DMS 273 (cell line): ENCODE results near the gene SGTA.

Experiments used
- DNase-seq: peaks from one replicate; lab custom pipeline; 2025; ENCODE audit not compliant: unreplicated experiment; lab: John Stamatoyannopoulos, UW

The SGTA gene

DNA sequence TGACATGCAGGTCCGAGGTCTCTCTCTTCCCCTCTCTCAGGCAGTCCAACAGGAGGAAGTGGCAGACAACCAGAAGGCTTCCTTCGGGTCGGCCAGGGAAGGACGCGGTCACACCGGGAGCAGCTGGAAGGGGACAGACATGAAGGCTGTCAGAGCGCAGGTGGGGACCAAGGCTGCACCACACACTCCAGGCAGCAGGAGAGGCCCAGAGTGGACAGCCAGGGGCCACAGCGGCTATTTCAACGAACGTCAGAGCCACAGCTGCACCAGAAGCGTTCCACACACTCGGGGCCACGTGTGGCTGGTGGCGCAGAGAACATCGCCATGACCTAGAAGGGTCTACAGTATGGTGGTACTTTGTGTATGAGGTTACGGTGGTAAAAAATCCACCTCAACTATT is 27.3 kb downstream of the SGTA start:
- DNase-seq, result no peak

DNA sequence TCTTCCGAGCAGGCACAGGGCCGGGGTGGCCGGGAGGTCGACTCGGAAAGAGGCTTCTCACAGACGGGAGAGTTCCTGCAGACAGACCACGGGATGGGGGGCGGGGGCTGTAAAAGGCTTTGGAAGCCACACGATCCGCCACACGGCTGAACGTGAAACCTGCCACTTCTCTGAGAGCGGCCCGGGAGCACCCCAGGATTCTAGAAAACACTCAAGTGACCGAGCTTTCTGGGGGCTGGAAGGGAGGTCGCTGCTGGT is 27.7 kb downstream of the SGTA start:
- DNase-seq, result no peak

DNA sequence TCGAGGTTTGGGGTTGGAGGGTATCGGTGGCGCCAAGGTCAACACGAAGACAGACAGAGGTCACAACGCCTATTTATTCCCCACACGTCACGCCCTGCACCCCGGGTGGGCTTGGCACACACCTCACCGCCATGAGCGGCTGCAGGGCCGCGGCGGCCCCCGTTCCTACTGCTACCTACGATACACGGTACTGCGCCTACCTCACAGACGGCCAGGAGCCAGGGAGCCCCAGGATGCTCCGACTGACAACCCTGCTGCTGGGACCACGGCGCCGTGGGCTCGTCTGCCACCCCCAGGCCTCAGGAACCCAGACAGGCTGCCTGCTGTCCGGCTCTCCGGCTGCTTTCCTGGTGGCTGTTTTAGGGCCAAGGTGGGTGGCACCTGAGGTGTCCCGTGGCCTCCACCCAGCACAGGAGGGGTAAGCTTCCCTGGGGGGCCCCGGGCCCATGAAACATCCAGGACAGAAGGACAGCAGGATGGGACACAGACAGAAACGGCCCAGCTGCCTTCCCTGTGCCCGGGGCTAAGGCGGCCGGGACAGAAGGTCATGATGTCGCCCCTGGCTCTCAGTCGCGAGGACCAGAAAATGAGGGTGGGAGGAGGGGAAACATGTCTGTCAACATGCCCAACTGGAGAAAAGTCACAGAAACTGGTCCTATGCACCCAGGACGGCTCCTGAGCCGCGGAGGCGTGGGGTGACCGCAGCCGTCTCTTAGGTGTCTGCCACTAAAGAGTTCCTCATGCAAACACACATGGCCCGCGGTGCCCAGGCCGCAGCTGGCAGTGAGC is 28.2 kb downstream of the SGTA start:
- DNase-seq, result no peak

DNA sequence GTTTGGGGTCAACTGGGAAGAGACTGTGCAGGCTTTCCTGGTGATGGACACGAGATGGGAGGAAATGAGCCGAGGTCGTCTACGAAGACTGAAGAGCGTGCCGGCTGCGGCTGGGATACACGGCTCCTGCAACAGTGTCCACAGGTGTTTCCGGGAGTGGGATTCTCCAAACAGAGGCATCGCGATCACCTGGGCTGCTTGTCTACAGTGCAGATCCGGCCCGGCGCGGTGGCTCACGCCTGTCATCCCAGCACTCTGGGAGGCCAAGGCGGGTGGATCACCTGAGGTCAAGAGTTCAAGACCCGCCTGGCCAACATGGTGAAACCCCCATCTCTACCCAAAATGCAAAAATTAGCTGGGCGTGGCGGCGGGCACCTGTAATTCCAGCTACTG is 31.6 kb downstream of the SGTA start:
- DNase-seq, result no peak

DNA sequence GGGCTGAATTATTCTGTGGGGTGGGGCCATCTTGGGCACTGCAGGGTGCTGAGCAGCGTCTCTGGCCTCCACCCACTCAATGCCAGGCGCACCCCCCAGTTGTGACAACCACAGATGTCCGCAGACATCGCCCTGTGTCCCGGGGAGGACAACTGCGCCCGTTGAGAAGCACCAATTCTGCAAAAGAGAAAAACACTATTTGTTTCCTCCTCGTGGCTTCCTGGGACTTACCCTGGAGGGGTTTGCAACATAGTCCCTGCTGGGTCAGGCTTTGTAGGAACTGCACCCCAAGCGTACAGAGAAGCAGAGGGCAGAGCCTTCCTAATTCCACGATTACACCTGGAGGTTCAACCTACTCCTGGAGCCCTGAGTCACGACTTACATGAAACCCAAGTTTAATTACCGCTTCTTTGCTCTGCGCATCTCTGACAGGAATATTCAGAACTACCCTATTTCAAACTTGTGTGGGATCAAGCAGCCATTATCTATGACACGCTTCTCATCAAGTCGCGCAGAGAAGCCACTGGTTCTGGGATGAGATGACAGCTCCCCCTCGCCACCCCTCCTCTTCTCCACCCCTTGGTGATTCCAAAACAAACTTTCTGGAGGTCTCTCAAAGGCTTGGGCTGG is 32.1 kb downstream of the SGTA start:
- no peak for DNase-seq

DNA sequence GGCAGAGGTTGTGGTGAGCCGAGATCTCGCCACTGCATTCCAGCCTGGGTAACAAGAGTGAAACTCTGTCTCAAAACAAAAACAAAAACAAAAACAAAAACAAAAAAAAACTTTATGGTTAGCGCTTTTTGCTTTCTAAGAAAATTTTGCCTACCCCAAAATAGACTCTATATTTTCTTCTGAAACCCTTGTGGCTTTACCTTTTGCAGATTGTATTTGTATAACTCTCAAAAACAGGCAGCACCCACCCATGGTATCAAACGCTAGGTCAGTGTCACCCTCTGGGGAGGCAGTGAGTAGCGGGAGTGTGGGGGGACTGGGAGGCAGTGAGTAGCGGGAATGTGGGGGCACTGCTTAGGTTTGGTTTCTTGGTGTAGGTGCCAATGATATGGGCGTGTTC is 35.7 kb downstream of the SGTA start:
- no peak for DNase-seq

DNA sequence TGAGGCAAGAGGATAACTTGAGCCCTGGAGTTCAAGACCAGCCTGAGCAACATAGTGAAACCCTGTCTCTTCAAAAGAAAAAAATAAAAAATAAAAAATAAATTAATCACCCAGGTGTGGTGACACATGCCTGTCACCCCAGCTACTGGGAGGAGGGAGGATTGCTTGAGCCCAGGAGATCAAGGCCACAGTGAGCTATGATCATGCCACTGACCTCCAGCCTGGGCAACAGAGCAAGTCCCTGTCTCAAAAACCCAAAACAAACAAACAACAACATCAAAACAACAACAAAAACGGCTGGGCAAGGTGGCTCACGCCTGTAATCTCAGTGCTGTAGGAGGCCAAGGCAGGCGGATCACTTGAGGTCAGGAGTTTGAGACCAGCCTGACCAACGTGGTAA is 39.0 kb downstream of the SGTA start:
- no peak for DNase-seq

DNA sequence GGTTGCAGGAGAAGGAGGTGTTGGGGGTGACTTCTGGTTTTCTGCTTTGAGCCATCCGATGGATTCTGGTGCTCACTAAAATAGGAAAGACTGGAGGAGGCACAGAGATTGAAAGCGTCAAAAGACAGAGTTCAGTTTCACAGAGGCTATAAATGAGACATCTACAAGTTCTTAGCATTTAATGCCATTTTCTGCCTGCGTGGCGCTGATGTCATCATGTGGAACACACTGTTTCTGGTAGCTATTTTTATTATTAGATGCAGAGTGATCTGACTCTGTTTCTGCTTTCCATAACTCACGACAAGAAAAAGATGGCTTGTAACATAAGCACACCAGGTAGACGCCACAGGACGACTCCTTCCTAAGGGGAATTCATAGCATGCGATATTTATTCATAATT is 40.0 kb downstream of the SGTA start:
- no peak for DNase-seq

DNA sequence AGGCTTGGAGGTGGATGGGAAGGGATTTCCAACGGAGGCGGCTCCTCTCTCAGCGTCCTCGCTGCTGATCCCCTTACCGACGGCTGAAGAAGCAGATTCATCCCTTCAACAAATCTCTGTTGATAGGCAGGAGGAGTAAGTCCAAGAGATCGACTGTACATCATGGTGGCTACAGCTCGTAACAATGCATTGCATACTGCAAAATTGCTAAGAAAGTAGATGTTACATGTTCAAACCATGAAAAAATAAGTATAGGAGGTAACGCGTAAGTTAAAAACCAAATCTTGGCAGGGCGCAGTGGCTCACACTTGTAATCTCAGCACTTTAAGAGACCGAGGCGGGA is 42.8 kb downstream of the SGTA start:
- DNase-seq, result no peak

DNA sequence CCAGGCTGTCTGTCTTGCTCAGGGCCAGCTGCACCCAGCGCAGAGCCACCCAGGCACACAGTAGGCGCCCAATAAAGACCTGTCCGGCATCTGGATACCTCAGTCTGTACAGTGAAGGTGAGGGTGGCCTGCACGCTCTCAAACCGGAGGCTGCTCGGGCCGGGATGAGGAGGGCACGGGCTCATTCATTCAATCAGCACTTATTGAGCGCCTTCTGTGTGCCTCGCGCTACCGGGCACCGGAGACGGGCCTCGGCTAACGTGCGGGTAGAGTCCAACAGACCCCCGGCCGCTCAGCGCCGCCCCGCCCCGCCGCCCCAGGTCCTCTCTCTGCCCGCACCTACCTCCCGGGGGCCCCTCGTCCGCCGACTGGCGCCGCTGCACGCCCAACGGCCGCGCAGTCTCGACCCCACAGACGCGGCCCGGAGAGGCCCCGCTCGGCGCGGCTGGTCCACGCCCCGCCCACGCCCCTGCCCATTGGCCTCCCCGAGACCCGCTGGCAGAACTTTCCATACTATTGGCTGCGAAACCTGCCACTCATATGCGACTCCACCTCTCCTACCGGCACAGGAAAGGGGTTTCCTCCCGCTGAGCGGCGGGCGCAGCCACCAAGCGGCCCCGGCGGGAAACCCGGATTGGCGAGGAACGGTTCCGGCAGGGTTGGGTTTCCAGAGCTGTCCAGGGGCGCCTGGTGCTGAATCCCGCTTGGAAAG is 43.3 kb downstream of the SGTA start, which contains the start of gene SLC39A3:
TSS of gene SLC39A3 (minus strand) at position 416 of the 712 bp plus-strand sequence. CDS start 2,760 bp downstream, outside the sequence.
- DNase-seq, result peak; percentile 99

DNA sequence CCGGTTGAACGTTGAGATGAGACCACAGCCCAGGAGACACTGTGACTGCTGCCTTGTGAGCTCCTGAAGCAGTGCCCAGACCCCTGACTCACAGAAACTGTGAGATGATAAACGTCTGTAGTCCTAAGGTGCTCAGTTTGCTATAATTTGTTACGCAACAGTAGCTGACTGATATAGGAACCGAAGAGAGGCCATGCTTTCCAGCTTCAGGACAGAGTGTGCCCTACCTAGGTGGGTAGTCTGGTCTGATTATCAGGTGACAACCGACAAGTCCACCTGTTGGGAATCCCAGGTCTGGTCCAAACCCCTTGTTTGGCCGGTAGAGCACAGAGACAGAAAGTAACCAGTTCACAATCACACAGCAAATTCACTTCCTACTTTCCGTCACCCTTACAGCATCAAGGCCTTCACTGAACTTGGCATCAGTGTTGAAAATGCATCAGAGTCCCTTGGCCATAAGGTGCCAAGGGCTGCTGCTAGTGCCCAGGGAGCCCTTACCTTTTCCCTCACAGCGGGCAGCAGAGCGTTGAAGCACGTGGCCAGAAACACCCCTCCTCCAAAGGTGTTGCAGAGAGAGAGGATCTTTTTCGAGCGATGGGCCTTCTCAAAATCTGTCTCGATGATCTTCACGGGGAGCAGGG is 46.4 kb downstream of the SGTA start:
- DNase-seq, result no peak

DNA sequence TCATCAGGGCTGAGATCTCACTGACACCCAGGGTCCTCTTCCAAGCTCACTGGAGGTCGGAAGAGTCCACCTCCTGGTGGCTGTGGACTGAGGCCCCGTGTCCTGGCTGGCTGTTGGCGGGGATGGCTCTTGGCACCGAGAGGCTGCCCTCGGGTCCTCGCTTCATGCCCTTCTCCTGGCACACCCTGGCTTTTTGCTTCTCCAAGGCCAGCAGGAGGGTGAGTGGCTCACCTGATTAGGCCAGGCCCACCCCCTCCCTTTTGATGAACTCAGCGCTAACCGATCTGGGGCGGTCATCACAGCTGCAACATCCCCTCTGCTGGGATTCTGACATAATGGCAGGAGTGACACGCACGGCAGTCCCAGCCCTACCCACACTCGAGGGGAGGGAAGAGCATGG is 47.7 kb downstream of the SGTA start:
- DNase-seq, result no peak

DNA sequence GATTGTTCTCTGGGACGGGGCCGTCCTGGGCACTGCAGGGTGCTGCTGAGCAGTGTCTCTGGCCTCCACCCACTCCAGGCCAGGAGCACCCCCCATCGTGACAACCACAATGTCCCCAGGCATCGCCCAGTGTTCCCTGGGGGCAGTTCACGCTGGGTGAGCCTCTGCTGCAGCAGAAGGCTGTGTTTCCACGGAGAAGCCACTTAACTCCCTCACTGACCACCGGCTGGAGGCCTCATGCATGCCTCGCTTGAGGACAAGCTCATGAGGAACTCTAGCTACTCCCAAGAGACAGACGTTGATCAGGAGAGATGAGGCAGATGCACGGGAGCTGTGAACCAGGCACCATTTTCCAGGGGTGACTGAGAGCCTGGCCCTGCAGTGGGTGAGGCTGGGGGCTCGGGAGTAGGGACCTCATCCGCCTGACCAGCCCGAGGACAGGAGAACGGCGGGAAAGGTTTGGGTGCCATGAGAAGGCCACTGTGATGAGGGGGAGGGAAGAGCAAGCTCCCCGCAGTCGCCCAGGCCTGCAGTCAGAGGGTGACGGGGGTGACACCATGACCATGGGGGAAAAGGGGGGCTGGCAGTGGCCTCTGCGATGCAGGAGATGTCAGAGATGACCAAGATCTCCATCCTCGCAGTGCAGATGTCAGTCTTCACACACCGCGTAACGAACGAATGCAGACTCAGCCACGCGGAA is 48.3 kb downstream of the SGTA start:
- no peak for DNase-seq

DNA sequence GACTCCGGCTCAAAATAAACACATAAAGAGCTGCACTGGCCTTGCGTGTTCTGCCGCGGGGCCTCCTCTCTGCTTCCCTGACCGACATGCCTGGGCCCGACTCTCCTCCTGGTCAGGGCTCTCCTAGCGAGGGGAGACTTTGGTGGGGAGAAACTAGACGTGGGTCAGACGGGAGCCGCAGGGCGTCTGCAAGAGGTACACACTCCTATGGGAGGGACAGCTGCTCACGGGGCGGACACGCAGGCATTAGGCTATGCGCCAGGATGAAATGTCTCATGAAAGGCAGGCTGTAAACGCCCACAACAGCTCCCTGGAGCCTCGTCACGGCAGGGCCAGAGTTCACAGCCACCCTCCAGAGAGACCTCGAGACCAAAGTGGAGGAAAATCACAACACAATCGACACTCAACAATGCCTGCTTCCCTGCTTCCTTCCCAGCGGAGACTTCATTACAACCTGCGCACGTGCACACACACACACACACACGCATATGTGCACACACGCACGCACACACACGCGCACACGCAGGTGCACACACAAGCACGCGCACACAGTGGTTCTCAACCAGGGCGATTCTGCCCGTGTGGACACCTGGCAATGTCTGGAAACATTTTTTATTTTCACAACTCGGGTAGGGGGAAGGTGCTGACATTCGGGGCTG is 49.0 kb downstream of the SGTA start:
- DNase-seq, result peak; percentile 69

DNA sequence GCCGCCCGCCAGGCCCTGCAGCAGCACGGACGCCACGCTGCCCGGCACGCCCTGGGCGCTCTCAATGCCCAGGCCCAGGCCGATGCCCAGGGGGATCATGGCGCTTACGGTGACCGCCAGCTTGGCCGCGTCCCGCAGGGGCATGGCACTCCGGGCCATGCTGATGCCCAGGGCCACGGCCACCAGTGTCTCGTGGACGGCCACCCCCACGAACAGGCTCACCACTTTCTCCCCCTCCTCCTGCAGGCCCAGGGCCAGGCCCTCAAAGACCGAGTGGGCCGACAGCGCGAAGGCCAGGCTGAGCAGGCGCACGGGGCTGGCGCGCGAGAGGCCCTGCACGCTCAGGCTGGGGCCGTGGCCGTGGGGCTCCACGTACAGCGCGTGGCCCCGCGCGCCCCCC is 50.2 kb downstream of the SGTA start:
- DNase-seq, result no peak

DNA sequence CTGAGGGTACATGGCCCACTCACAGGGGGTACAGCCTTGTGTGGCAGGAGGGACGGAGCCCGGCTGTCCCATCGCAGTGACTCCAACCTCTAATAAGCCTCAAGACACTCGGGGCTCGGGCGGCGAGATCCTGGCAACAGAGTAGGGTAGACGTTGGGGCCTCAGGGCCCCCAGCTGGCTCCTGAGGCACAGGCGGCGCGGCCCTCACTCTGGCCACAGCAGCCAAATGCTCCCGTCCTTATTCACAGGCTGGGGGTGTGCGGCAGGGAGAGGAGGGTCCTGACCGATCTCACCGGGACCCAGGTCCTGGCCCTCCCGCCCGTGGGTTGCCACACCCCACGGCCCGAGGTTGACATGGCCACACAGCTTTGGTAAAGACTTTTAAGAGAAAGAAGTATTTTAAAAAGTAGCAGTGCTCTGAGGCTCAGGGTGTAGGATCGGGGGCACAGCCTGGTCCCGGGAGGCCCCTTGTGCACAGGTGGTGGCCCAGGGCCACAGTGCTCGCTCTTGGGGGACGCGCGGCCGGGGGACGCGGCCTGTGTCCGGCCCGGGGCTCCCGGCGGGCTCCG is 50.8 kb downstream of the SGTA start:
- no peak for DNase-seq

DNA sequence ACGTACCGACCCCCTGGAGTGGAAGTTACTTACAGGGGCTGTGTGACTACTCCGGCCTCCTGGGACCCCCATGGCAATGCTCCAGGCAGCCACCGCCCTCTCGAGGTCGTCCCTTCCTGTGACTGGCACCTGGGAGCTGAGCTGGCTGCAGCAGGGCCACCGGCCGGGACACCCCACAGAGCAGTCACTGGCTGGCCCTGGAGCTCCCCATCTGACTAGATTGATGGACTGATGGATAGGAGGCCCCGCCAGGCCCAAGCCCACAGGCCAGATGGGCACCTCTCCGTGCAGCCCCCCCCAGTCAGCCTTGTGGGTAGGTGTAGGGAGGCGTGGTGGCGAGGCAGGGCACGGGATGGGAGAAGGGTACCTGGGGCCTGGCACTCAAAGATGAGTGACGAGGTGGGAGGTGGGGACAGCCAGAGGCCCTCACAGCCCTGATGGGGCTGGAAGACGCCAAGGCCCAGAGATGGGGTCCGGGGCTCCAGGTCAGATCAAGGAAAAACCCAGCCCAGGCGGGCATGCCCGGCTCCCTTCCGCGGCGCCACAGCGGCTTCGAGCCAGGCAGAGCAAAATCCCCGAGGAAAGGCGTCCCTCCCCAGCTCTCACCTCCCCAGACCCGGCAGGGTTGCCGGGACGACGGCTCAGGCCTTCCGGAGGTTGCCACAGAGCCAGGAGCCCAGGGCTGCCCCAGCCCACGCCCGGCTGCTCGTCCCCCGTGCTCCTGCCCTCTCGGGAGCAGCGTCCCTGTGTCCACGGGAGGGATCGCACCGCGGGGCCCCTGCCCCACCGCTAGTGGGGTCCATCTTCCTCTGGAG is 51.7 kb downstream of the SGTA start:
- DNase-seq, result no peak

DNA sequence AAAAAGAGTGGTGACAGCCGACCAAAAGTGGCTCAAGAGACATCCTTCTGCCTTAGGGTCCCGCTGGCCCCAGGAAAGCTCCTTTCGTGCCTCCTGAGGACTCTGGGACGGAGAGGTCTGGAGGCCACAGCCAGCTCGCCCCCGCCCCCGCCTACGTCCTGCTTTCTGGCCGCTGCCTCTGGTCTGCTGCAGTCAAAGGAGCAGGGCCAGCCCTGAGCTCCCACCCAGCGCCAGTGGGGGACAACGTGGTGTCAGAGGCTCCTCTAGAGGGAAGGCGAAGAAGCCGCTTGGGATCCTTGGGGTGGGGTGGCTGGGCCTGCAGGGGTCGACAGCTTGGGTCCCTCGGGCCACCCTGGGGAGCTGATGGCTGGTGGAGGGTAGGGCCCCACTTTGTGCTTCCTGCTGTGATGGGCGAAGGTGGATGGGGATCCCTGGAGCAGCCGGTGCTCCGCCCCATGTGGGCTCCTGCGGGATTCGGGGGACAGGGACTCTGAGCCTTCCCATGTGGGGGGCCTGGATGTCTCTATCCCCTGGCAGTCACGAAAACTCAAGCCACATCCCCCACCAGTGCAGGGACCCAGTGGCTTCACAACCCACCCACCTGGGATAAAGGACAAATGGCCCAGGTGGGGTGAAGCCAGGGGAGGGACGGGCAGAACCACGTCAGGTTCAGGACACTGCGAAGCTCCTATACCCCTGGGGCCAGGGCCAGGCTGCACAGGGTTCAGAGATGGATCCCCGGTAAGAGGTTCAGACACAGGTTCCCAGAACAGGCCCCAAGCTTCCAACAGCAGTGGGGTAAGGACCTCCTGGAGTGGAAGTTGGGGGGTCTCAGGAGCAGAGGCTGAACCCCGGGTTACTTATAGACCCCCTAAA is 52.9 kb downstream of the SGTA start:
- no peak for DNase-seq
